HG03196 (cell line): ENCODE results near the gene DVL3.
A peak's percentile ranks its signal among the peaks of the same experiment; 100 is the strongest.
"Not testable (repeated sequence)": the region's sequence is repeated elsewhere in the genome, so short reads cannot be mapped to it uniquely, and the experiment has no call there.

ENCODE experiments used
- ATAC-seq: cut with Tn5 transposase; IDR thresholded peaks from one replicate; pipeline ENCODE4 v1.9.1; 2021; ENCODE audit not compliant: unreplicated experiment

Gene DVL3

GRCh38 chr3:184155644-184156521, 706 bp downstream of the DVL3 start:
- peak; percentile 21 for ATAC-seq

- ATAC-seq = peak; percentile 14
Observed at GRCh38 chr3:184156522-184156955, 1.4 kb downstream of the DVL3 start.

GRCh38 chr3:184157206-184157605, 2.0 kb downstream of the DVL3 start:
- ATAC-seq = no peak

GRCh38 chr3:184158404-184158803, 3.2 kb downstream of the DVL3 start:
- no peak for ATAC-seq

- no peak for ATAC-seq
Observed at GRCh38 chr3:184160456-184160855, 5.3 kb downstream of the DVL3 start.

- ATAC-seq = not testable (repeated sequence)
Observed at GRCh38 chr3:184162571-184163070, 7.4 kb downstream of the DVL3 start.

GRCh38 chr3:184164648-184165330, 9.6 kb downstream of the DVL3 start:
- ATAC-seq = no peak

- ATAC-seq = no peak
Observed at GRCh38 chr3:184165543-184165942, 10.4 kb downstream of the DVL3 start.

- no peak for ATAC-seq
Observed at GRCh38 chr3:184166671-184167070, 11.5 kb downstream of the DVL3 start.

- no peak for ATAC-seq
Observed at GRCh38 chr3:184167786-184168185, 12.6 kb downstream of the DVL3 start.

- no peak for ATAC-seq
Observed at GRCh38 chr3:184168363-184169120, 13.4 kb downstream of the DVL3 start.

GRCh38 chr3:184169896-184170875, 15.0 kb downstream of the DVL3 start:
- no peak for ATAC-seq

- no peak for ATAC-seq
Observed at GRCh38 chr3:184171562-184171961, 16.4 kb downstream of the DVL3 start.

GRCh38 chr3:184172681-184173373, 17.6 kb downstream of the DVL3 start:
- no peak for ATAC-seq

- ATAC-seq = no peak
Observed at GRCh38 chr3:184173374-184173722, 18.2 kb downstream of the DVL3 start.

- ATAC-seq = no peak
Observed at GRCh38 chr3:184174284-184174645, 19.1 kb downstream of the DVL3 start.

- peak; percentile 92 for ATAC-seq
Observed at GRCh38 chr3:184174646-184175492, 19.7 kb downstream of the DVL3 start, which contains the start of gene AP2M1. Gene AP2M1, plus strand, starts transcription at chr3:184174855. Its CDS starts 2,139 bp downstream, at chr3:184176994.

- no peak for ATAC-seq
Observed at GRCh38 chr3:184175506-184175905, 20.3 kb downstream of the DVL3 start.

- no peak for ATAC-seq
Observed at GRCh38 chr3:184175981-184176376, 20.8 kb downstream of the DVL3 start.
